Measurements from ENCODE around the gene DNMT3B.

DNMT3B gene

DNA sequence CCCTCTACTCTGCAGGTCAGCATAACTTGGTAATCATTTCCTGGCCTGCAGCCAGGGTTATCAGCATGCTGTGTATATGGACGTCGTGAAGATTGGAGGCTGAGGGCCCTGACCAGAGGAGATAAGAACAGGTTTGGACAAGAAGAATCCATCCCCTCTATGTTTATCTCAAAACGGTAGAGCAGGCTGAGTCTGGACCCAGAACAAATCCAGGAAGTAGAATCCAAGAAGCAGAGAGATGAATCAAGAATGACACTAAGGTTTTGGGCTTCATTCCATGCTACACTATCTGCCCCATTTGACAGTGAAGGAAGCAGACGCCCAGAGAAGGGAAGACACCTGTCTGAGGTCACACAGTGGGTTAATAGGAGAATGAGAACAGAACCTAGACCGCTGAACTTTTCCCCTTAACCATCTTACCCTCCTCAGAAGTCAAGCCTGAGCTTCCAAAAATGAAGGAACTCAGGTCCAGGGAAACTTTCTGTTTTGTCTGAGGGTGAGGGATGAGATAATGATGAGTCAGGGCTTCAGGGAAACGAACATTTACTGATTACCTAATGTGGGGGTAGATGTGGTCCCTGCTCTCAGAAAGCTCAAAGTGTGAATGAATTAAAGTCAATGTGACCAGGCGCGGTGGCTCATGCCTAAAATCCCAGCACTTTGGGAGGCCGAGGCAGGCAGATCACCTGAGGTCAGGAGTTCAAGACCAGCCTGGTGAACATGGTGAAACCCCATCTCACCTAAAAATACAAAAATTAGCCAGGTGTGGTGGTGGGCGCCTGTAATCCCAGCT lies 9.5 kb upstream of the DNMT3B start:
- no peak for DNase-seq (ENCODE audit: low read depth)
- H3K4me3 ChIP-seq (ENCODE audit: low read depth, low read length): no peak overlapping the region
- TF ChIP-seq, protein P1, sequence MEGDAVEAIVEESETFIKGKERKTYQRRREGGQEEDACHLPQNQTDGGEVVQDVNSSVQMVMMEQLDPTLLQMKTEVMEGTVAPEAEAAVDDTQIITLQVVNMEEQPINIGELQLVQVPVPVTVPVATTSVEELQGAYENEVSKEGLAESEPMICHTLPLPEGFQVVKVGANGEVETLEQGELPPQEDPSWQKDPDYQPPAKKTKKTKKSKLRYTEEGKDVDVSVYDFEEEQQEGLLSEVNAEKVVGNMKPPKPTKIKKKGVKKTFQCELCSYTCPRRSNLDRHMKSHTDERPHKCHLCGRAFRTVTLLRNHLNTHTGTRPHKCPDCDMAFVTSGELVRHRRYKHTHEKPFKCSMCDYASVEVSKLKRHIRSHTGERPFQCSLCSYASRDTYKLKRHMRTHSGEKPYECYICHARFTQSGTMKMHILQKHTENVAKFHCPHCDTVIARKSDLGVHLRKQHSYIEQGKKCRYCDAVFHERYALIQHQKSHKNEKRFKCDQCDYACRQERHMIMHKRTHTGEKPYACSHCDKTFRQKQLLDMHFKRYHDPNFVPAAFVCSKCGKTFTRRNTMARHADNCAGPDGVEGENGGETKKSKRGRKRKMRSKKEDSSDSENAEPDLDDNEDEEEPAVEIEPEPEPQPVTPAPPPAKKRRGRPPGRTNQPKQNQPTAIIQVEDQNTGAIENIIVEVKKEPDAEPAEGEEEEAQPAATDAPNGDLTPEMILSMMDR (IDR thresholded peaks at IDR 0.05; ENCODE audit: low read depth, low read length, missing control alignments): no peak

GRCh38 chr20:32753731-32754130 lies 8.5 kb upstream of the DNMT3B start:
- DNase-seq (ENCODE audit: low read depth): no peak
- no peak overlapping the region for H3K4me3 ChIP-seq (ENCODE audit: low read depth, low read length)
- TF ChIP-seq, protein P1 (IDR thresholded peaks at IDR 0.05; ENCODE audit: low read depth, low read length, missing control alignments): no peak

GRCh38 chr20:32756156-32756555 lies 6.0 kb upstream of the DNMT3B start:
- TF ChIP-seq, protein P1 (IDR thresholded peaks at IDR 0.05; ENCODE audit: low read depth, low read length, missing control alignments): no peak
- no peak for DNase-seq (ENCODE audit: low read depth)

DNA sequence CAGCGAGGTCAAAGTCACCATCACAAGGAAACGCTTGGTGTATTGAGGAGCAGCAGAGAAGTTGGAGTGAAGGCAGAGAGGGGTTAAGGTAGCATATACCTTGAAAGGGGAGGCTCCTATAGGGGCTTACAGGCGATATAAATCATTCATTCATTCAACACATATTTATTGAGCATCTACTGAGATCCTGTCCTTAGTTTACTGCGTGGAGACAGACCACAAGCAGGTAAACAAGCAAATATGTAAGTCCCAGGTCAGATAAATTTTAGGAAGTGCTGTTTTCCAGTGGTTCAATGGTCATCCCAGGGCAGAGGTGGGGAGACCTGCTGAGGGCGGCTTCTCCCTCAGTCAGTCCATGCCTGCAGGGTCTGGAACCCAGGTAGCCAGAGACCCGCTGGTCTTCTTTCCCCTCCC lies 761 bp upstream of the DNMT3B start:
- TF ChIP-seq, protein P1 (IDR thresholded peaks at IDR 0.05; ENCODE audit: low read depth, low read length, missing control alignments): no peak
- no peak for DNase-seq (ENCODE audit: low read depth)
- H3K4me3 ChIP-seq (ENCODE audit: low read depth, low read length): peak overlapping the region; percentile 64

More at GRCh38 chr20:32756156-32756555, 6.0 kb upstream of the DNMT3B start:
- no peak overlapping the region for H3K4me3 ChIP-seq (ENCODE audit: low read depth, low read length)

DNA sequence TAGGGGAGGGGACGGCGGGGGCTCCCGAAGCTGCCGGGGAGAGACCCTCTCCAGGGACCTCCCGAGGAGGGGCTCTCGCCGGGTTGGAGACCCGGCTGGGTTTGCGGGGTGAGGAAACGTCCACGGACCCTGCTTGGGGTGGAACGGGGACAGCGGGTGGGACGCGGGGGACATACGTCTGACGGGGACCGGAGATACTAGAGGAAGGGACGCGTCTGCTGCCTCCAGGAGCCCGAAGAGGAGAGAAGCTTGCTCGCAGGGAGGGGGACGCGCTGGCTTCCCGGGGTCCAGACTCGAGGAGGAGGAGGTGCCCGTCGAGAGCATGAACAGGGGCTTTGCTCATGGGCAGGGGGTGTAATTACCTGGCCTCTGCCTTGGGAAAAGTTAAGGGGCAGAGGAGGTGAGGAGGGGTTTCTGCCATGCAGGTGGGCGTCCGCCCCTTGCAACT lies 593 bp downstream of the DNMT3B start:
- DNase-seq (ENCODE audit: low read depth): no peak
- TF ChIP-seq, protein P1 (IDR thresholded peaks at IDR 0.05; ENCODE audit: low read depth, low read length, missing control alignments): no peak
- H3K4me3 ChIP-seq (ENCODE audit: low read depth, low read length): peak overlapping the region; percentile 64

GRCh38 chr20:32763202-32764004 lies 1.2 kb downstream of the DNMT3B start:
- TF ChIP-seq, protein P1 (IDR thresholded peaks at IDR 0.05; ENCODE audit: low read depth, low read length, missing control alignments): no peak
- DNase-seq (ENCODE audit: low read depth): no peak
- peak overlapping the region; percentile 64 for H3K4me3 ChIP-seq (ENCODE audit: low read depth, low read length)

Measured in GM12864 (cell line).